ENCODE results near the gene CDHR2. TPM values are rescaled to one million over a fixed set of nuclear protein-coding genes. Genes with fewer than 3 reads are reported as not detected.

The CDHR2 gene
- total and polyA plus RNA-seq, 2 experiments from 2014 or later, result not detected

GRCh38 chr5:176532795-176533194, 16.3 kb upstream of the CDHR2 start:
- H4K20me1 ChIP-seq (ENCODE audit: insufficient read depth), result no peaks in the 10 kb centered on the region
- WGBS, 2 experiments (ENCODE audit: low coverage in 1 of 2, low lambda C conversion rate in 2 of 2, missing lambda C conversion rate in 2 of 2), result 91 to 95% methylated on average over 8 of the region's 9 CpGs
- H3K27ac ChIP-seq, result no peak overlapping the region
- no peaks in the 10 kb centered on the region for H3K36me3 ChIP-seq (ENCODE audit: low read depth)
- no peaks in the 10 kb centered on the region for H3K9me3 ChIP-seq (ENCODE audit: low read depth)
- no peak overlapping the region for H3K4me3 ChIP-seq
- DNase-seq, result no peak
- in situ Hi-C loops (cut with MboI), result no loop called here
- H3K9ac ChIP-seq, result no peak overlapping the region
- H3F3A ChIP-seq (ENCODE audit: insufficient read depth), result peaks cover 3% of the 10 kb centered on the region; the same call in 1 of the 2 replicates
- peaks cover 4% of the 10 kb centered on the region; the same call in 1 of the 2 replicates for H3K4me1 ChIP-seq (ENCODE audit: insufficient read depth)
- H3K9me2 ChIP-seq (ENCODE audit: insufficient read depth), result no peaks in the 10 kb centered on the region
- H2AFZ ChIP-seq, result no peak overlapping the region
- no peak overlapping the region for H3K4me2 ChIP-seq (ENCODE audit: unreplicated experiment)
- H3K27me3 ChIP-seq (replicated peaks; ENCODE audit: insufficient read depth), result no peaks in the 10 kb centered on the region
- peaks cover 38% of the 10 kb centered on the region for H3K79me2 ChIP-seq (ENCODE audit: insufficient read depth)
- TF ChIP-seq EZH2phosphoT487 (IDR thresholded peaks at IDR 0.05; ENCODE audit: insufficient read depth, low read depth), result no peak
- TF ChIP-seq EZH2 (IDR thresholded peaks at IDR 0.05; ENCODE audit: insufficient read depth, poor library complexity, severe bottlenecking), result no peak

GRCh38 chr5:176533390-176533789, 15.8 kb upstream of the CDHR2 start:
- Histone ChIP-seq H3K9me2 (ENCODE audit: insufficient read depth) (no peaks in the 10 kb centered on the region), H3K9ac (no peak overlapping the region), H3K27me3 (replicated peaks; ENCODE audit: insufficient read depth) (no peaks in the 10 kb centered on the region), H3K9me3 (ENCODE audit: low read depth) (no peaks in the 10 kb centered on the region), H4K20me1 (ENCODE audit: insufficient read depth) (no peaks in the 10 kb centered on the region), H3K4me3 (no peak overlapping the region), H3F3A (ENCODE audit: insufficient read depth) (peaks cover 7% of the 10 kb centered on the region), H3K79me2 (ENCODE audit: insufficient read depth) (peaks cover 38% of the 10 kb centered on the region), H3K4me2 (ENCODE audit: unreplicated experiment) (no peak overlapping the region), H2AFZ (no peak overlapping the region), H3K27ac (no peak overlapping the region), H3K4me1 (ENCODE audit: insufficient read depth) (peaks cover 8% of the 10 kb centered on the region), H3K36me3 (ENCODE audit: low read depth) (no peaks in the 10 kb centered on the region)
- TF ChIP-seq EZH2 (IDR thresholded peaks at IDR 0.05; ENCODE audit: insufficient read depth, poor library complexity, severe bottlenecking), result no peak
- TF ChIP-seq EZH2phosphoT487 (IDR thresholded peaks at IDR 0.05; ENCODE audit: insufficient read depth, low read depth), result no peak
- DNase-seq, result no peak
- 75 to 78% methylated on average over 8 of the region's 8 CpGs for WGBS, 2 experiments (ENCODE audit: low coverage in 1 of 2, low lambda C conversion rate in 2 of 2, missing lambda C conversion rate in 2 of 2)
- in situ Hi-C loops (cut with MboI), result no loop called here

- peaks cover 11% of the 10 kb centered on the region for H3K4me1 ChIP-seq (ENCODE audit: insufficient read depth)
- H3F3A ChIP-seq (ENCODE audit: insufficient read depth), result peaks cover 11% of the 10 kb centered on the region
- H2AFZ ChIP-seq, result no peak overlapping the region
- no peak for TF ChIP-seq EZH2 (IDR thresholded peaks at IDR 0.05; ENCODE audit: insufficient read depth, poor library complexity, severe bottlenecking)
- no peak for TF ChIP-seq EZH2phosphoT487 (IDR thresholded peaks at IDR 0.05; ENCODE audit: insufficient read depth, low read depth)
- H3K9ac ChIP-seq, result no peak overlapping the region
- no peaks in the 10 kb centered on the region for H3K36me3 ChIP-seq (ENCODE audit: low read depth)
- WGBS, 2 experiments (ENCODE audit: low coverage in 1 of 2, low lambda C conversion rate in 2 of 2, missing lambda C conversion rate in 2 of 2), result 46 to 47% methylated on average over 10 of the region's 10 CpGs
- peak; percentile 32 for DNase-seq
- H3K27ac ChIP-seq, result no peak overlapping the region
- H3K9me3 ChIP-seq (ENCODE audit: low read depth), result no peaks in the 10 kb centered on the region
- H3K4me2 ChIP-seq (ENCODE audit: unreplicated experiment), result no peak overlapping the region
- no peaks in the 10 kb centered on the region for H3K27me3 ChIP-seq (replicated peaks; ENCODE audit: insufficient read depth)
- H4K20me1 ChIP-seq (ENCODE audit: insufficient read depth), result no peaks in the 10 kb centered on the region
- in situ Hi-C loops (cut with MboI), result no loop called here
- peaks cover 38% of the 10 kb centered on the region for H3K79me2 ChIP-seq (ENCODE audit: insufficient read depth)
- no peak overlapping the region for H3K4me3 ChIP-seq
- H3K9me2 ChIP-seq (ENCODE audit: insufficient read depth), result no peaks in the 10 kb centered on the region
Observed at GRCh38 chr5:176533894-176534611, 15.1 kb upstream of the CDHR2 start.

- H3K4me2 ChIP-seq (ENCODE audit: unreplicated experiment), result no peak overlapping the region
- peaks cover 11% of the 10 kb centered on the region for H3K4me1 ChIP-seq (ENCODE audit: insufficient read depth)
- peak; percentile 22 for DNase-seq
- no peaks in the 10 kb centered on the region for H3K36me3 ChIP-seq (ENCODE audit: low read depth)
- H3K79me2 ChIP-seq (ENCODE audit: insufficient read depth), result peaks cover 38% of the 10 kb centered on the region
- H3K4me3 ChIP-seq, result no peak overlapping the region
- peaks cover 11% of the 10 kb centered on the region for H3F3A ChIP-seq (ENCODE audit: insufficient read depth)
- no peaks in the 10 kb centered on the region for H4K20me1 ChIP-seq (ENCODE audit: insufficient read depth)
- H3K9me2 ChIP-seq (ENCODE audit: insufficient read depth), result no peaks in the 10 kb centered on the region
- no peak overlapping the region for H2AFZ ChIP-seq
- H3K9me3 ChIP-seq (ENCODE audit: low read depth), result no peaks in the 10 kb centered on the region
- no peak for TF ChIP-seq EZH2phosphoT487 (IDR thresholded peaks at IDR 0.05; ENCODE audit: insufficient read depth, low read depth)
- TF ChIP-seq EZH2 (IDR thresholded peaks at IDR 0.05; ENCODE audit: insufficient read depth, poor library complexity, severe bottlenecking), result no peak
- in situ Hi-C loops (cut with MboI), result no loop called here
- no peak overlapping the region for H3K9ac ChIP-seq
- no peak overlapping the region for H3K27ac ChIP-seq
- WGBS, 2 experiments (ENCODE audit: low coverage in 1 of 2, low lambda C conversion rate in 2 of 2, missing lambda C conversion rate in 2 of 2), result 94 to 97% methylated on average over 4 of the region's 4 CpGs
- H3K27me3 ChIP-seq (replicated peaks; ENCODE audit: insufficient read depth), result no peaks in the 10 kb centered on the region
Observed at GRCh38 chr5:176534640-176535039, 14.5 kb upstream of the CDHR2 start.
